Heart left ventricle (tissue), 16 donors: ENCODE results near the gene GRAMD2B. TPM values are rescaled to one million over a fixed set of nuclear protein-coding genes. Genes with fewer than 3 reads are reported as not detected.

ENCODE experiments used
- ATAC-seq, 4 donors: fragments of 200-7000 bp; cut with Tn5 transposase; one replicate each; pipeline ENCODE4 v1.9.1; 2020 to 2022; ENCODE audit warnings: moderate library complexity in 4 of 4, mild to moderate bottlenecking in 3 of 4, moderate number of reproducible peaks in 1 of 4
- DNase-seq, 5 donors: peaks; one replicate each; pipeline ENCODE4 v3.0.0-alpha.2; 2020
- H3K27ac ChIP-seq, 12 donors: fragments of 200-600 bp; sonication (generic) in 4 of 12; one replicate each; pipeline versions ENCODE4 v1.5.0 to v1.8.0; 2016 to 2022; ENCODE audit warnings: mild to moderate bottlenecking in 2 of 12
- H3K27me3 ChIP-seq, 9 donors: fragments of 200-600 bp; sonication (generic) in 2 of 9; one replicate each; pipeline versions ENCODE4 v1.5.1 to v1.8.0; 2016 to 2022; ENCODE audit warnings: mild to moderate bottlenecking in 3 of 9
- H3K36me3 ChIP-seq, 9 donors: fragments of 200-600 bp; sonication (generic) in 2 of 9; one replicate each; pipeline versions ENCODE4 v1.5.0 to v1.8.0; 2018 to 2022; ENCODE audit warnings: mild to moderate bottlenecking in 2 of 9
- H3K4me1 ChIP-seq, 12 donors: fragments of 200-600 bp; sonication (generic) in 4 of 12; one replicate each; pipeline versions ENCODE4 v1.5.0 to v1.8.0; 2016 to 2022; ENCODE audit warnings: mild to moderate bottlenecking in 3 of 12
- H3K4me3 ChIP-seq, 12 donors: fragments of 200-600 bp; sonication (generic) in 4 of 12; one replicate each; pipeline versions ENCODE4 v1.5.0 to v1.8.0; 2017 to 2022; ENCODE audit warnings: mild to moderate bottlenecking in 9 of 12, moderate library complexity in 4 of 12
- H3K9me3 ChIP-seq, 12 donors: fragments of 200-600 bp; sonication (generic) in 4 of 12; one replicate each; pipeline versions ENCODE4 v1.5.0 to v1.8.0; 2016 to 2022; ENCODE audit warnings: mild to moderate bottlenecking in 1 of 12
- CTCF ChIP-seq, 12 donors: fragments of 200-600 bp; sonication (generic) in 4 of 12; IDR thresholded peaks; one replicate each; pipeline versions ENCODE4 v1.5.0 to v1.8.0; 2018 to 2022; ENCODE audit warnings: antibody characterized with exemption in 12 of 12, mild to moderate bottlenecking in 5 of 12
- POLR2A ChIP-seq, 2 donors: fragments of 450-650 bp; IDR thresholded peaks; one replicate each; pipeline ENCODE4 v1.6.1; 2017; ENCODE audit warnings: antibody characterized with exemption in 2 of 2, mild to moderate bottlenecking in 2 of 2, moderate library complexity in 2 of 2
- WGBS, 4 donors: extraction: QIAGEN DNeasy Blood & Tissue Kit in 2 of 4; methylation state at CpG; one replicate each; pipeline versions ENCODE4 v1.1.5 to v1.1.7; 2013 to 2018; 5-methylcytosine and 5-hydroxymethylcytosine counted together
- intact Hi-C, 10 donors: fragments of 100-400 bp; cut with DNase I; formaldehyde crosslinking; loops; one replicate each; pipeline versions ENCODE4 v1.11.1 to v1.14.2; 2022
- polyA plus RNA-seq, 2 donors: library from polyadenylated mRNA; stranded (reverse); fragments of 200-250 nt; gene quantifications; one replicate each; pipeline ENCODE4 v1.2.3, GENCODE V29; 2013
- total RNA-seq, 9 donors: library from RNA; depleted of rRNA in 2 of 9; stranded (reverse); fragments of >200 nt in 2 of 9; fragmentation: NEBNext Ultra II Directional in 3 of 9; extraction: Animal tissue kit (Norgen Biotek cat#: 25700) in 3 of 9; gene quantifications; one replicate each; pipeline versions ENCODE4 v1.1.0 to v1.2.4, GENCODE V29; 2016 to 2023
- donor health status: ischemic (EF 13 %, LVEDD 7.1; RV severe dilation, severe dysfunction).
- donor health status: healthy with polysubstance abuse.
- donor health status: DM: no; HTN: yes; CAD: no.
- donor health status: DM: no; HTN: no; CAD: no.
- donor health status: ischemic (EF 25% LVEDD 6.9; RV normal size, moderate dysfunction).
- donor health status: ischemic (EF 25% LVEDD 5.7; RV mildly dilated, moderate dysfunction).
- donor health status: healthy.
- donor health status: DM: yes; HTN: yes; CAD: no.
- donor health status: ischemic (EF 35%, LVEDD 5.7; RV mildly dilated, moderate dysfunction).
- donor health status: nonischemic (EF 11% LVEDD 7.7; RV severe dilation, severe dysfunction).
- donor health status: DM: yes; HTN: yes; CAD: no.
- donor health status: PGD.
- donor health status: ischemic (EF 29% LVEDD 5.4; RV normal size, mild dysfunction).
- donor health status: nonischemic (EF 23%, LVEDD 6.1; RV moderate dilation, normal function).

The GRAMD2B gene
- total and polyA plus RNA-seq, 11 donors, result 7.4 to 50.4 (median 35.8) TPM

- DNase-seq (no peak), ATAC-seq (no peak)
- H3K4me3 ChIP-seq, result no peak overlapping the region
- H3K27me3 ChIP-seq, result no peaks in the 10 kb centered on the region
- no peaks in the 10 kb centered on the region for H3K9me3 ChIP-seq
- WGBS, 4 donors, result 83 to 92% (median 92%) methylated on average over 1 of the region's 1 CpG
- H3K4me1 ChIP-seq, result peaks cover 0 to 23% (median 9%) of the 10 kb centered on the region in 12 donors
- H3K27ac ChIP-seq, result no peak overlapping the region
- peaks cover 0 to 4% (median 0%) of the 10 kb centered on the region in 9 donors for H3K36me3 ChIP-seq
- intact Hi-C loops, result no loop called here
- TF ChIP-seq CTCF (IDR thresholded peaks at IDR 0.05), result no peak
- TF ChIP-seq POLR2A (IDR thresholded peaks at IDR 0.05), result no peak
These were observed 32.5 kb downstream of the GRAMD2B start for GRCh38 chr5:126455728-126456127.

GRCh38 chr5:126456217-126456820 lies 33.1 kb downstream of the GRAMD2B start:
- ATAC-seq (no peak), DNase-seq (no peak)
- H3K27ac ChIP-seq, result no peak overlapping the region
- WGBS, 4 donors, result 73 to 92% (median 77%) methylated on average over 6 of the region's 6 CpGs
- intact Hi-C loops, result no loop called here
- H3K27me3 ChIP-seq, result no peaks in the 10 kb centered on the region
- H3K4me1 ChIP-seq, result peaks cover 0 to 21% (median 7%) of the 10 kb centered on the region in 12 donors
- H3K36me3 ChIP-seq, result peaks cover 0 to 4% (median 0%) of the 10 kb centered on the region in 9 donors
- TF ChIP-seq CTCF (IDR thresholded peaks at IDR 0.05) (no peak), POLR2A (IDR thresholded peaks at IDR 0.05) (no peak)
- H3K4me3 ChIP-seq, result no peak overlapping the region
- no peaks in the 10 kb centered on the region for H3K9me3 ChIP-seq

- Histone ChIP-seq H3K9me3 (no peaks in the 10 kb centered on the region), H3K4me1 (peaks cover 0 to 14% (median 6%) of the 10 kb centered on the region in 12 donors), H3K4me3 (no peak overlapping the region), H3K27ac (peak overlapping the region in 1 of 12 donors; percentile 4), H3K27me3 (no peaks in the 10 kb centered on the region), H3K36me3 (peaks cover 0 to 11% (median 3%) of the 10 kb centered on the region in 9 donors)
- WGBS, 4 donors, result 83 to 94% (median 86%) methylated on average over 4 of the region's 4 CpGs
- DNase-seq (no peak), ATAC-seq (no peak)
- no peak for TF ChIP-seq POLR2A (IDR thresholded peaks at IDR 0.05)
- intact Hi-C loops, result no loop called here
These were observed 37.2 kb downstream of the GRAMD2B start for GRCh38 chr5:126460459-126460858.

GRCh38 chr5:126460977-126461376 lies 37.8 kb downstream of the GRAMD2B start:
- Histone ChIP-seq H3K27ac (peak overlapping the region in 1 of 12 donors; percentile 4), H3K9me3 (no peaks in the 10 kb centered on the region), H3K4me3 (no peak overlapping the region), H3K36me3 (peaks cover 0 to 16% (median 8%) of the 10 kb centered on the region in 9 donors), H3K27me3 (no peaks in the 10 kb centered on the region), H3K4me1 (peaks cover 0 to 14% (median 6%) of the 10 kb centered on the region in 12 donors)
- intact Hi-C loops, result no loop called here
- WGBS, 4 donors, result 95 to 100% (median 99%) methylated on average over 1 of the region's 1 CpG
- ATAC-seq (no peak), DNase-seq (no peak)
- TF ChIP-seq POLR2A (IDR thresholded peaks at IDR 0.05) (no peak), CTCF (IDR thresholded peaks at IDR 0.05) (no peak)
